HG03460 (cell line): ENCODE data around the gene CNIH2.

ENCODE experiments used
- ATAC-seq: cut with Tn5 transposase; IDR thresholded peaks from one replicate; pipeline ENCODE4 v1.9.1; 2021; ENCODE audit not compliant: unreplicated experiment

The CNIH2 gene

GRCh38 chr11:66259225-66259624 lies 18.8 kb upstream of the CNIH2 start:
- no peak for ATAC-seq

GRCh38 chr11:66259956-66260355 lies 18.0 kb upstream of the CNIH2 start:
- no peak for ATAC-seq

- ATAC-seq: no peak
Observed at GRCh38 chr11:66261578-66261977, 16.4 kb upstream of the CNIH2 start.

GRCh38 chr11:66262191-66262590 lies 15.8 kb upstream of the CNIH2 start:
- ATAC-seq: no peak

- no peak for ATAC-seq
Observed at GRCh38 chr11:66262696-66263095, 15.3 kb upstream of the CNIH2 start.

- no peak for ATAC-seq
Observed at GRCh38 chr11:66263231-66263630, 14.7 kb upstream of the CNIH2 start.

GRCh38 chr11:66263785-66264184 lies 14.2 kb upstream of the CNIH2 start:
- no peak for ATAC-seq

- ATAC-seq: no peak
Observed at GRCh38 chr11:66264383-66264782, 13.6 kb upstream of the CNIH2 start.

GRCh38 chr11:66264914-66265313 lies 13.1 kb upstream of the CNIH2 start:
- ATAC-seq: no peak

- ATAC-seq: no peak
Observed at GRCh38 chr11:66265531-66266377, 12.2 kb upstream of the CNIH2 start.

GRCh38 chr11:66266378-66267038 lies 11.5 kb upstream of the CNIH2 start:
- ATAC-seq: no peak

- ATAC-seq: no peak
Observed at GRCh38 chr11:66267039-66267378, 11.0 kb upstream of the CNIH2 start.

GRCh38 chr11:66267379-66268243 lies 10.4 kb upstream of the CNIH2 start:
- ATAC-seq: peak; percentile 49

GRCh38 chr11:66268244-66268951 lies 9.6 kb upstream of the CNIH2 start, which contains the start of gene RAB1B:
Gene RAB1B, plus strand, starts transcription at chr11:66268639. Its CDS starts 41 bp downstream, at chr11:66268680.
- peak; percentile 79 for ATAC-seq

- no peak for ATAC-seq
Observed at GRCh38 chr11:66268952-66269905, 8.7 kb upstream of the CNIH2 start.

GRCh38 chr11:66271816-66272215 lies 6.2 kb upstream of the CNIH2 start:
- ATAC-seq: no peak

- ATAC-seq: no peak
Observed at GRCh38 chr11:66272596-66272995, 5.4 kb upstream of the CNIH2 start.

GRCh38 chr11:66274219-66274618 lies 3.8 kb upstream of the CNIH2 start:
- ATAC-seq: no peak

- no peak for ATAC-seq
Observed at GRCh38 chr11:66275396-66275795, 2.6 kb upstream of the CNIH2 start.
